H1 (cell line): ENCODE results near the gene SLC39A6. TPM values are rescaled to one million over a fixed set of nuclear protein-coding genes. Genes with fewer than 3 reads are reported as not detected.

ENCODE experiments used
- CTCF ChIA-PET: fragments of 300-600 bp; sonication (Branson Sonifier 250); formaldehyde crosslinking; loops from one replicate; lab custom pipeline; 2021; ENCODE audit not compliant: partially characterized antibody; lab: Charles Lee
- POLR2A ChIA-PET: fragments of 300-600 bp; sonication (Branson Sonifier 250); formaldehyde crosslinking; loops from one replicate; lab custom pipeline; 2021; ENCODE audit warnings: inconsistent platforms; ENCODE audit not compliant: partially characterized antibody; lab: Charles Lee
- DNase-seq, 2 experiments: peaks; one replicate each; pipeline versions ENCODE4 v3.0.0 to v3.0.0-alpha.2; 2010 to 2022; ENCODE audit warnings: low spot score in 2 of 2, low read depth in 1 of 2, mixed read lengths in 1 of 2
- FAIRE-seq: peaks from 2 replicates; lab custom pipeline; 2011; peaks lifted over from hg19 to GRCh38; lab: Jason Lieb, UNC
- H2AFZ ChIP-seq: 2 replicates; pipeline ENCODE4 v1.8.1; 2012; ENCODE audit warnings: low read length, inconsistent platforms
- H2AK5ac ChIP-seq: 2 replicates; pipeline ENCODE4 v1.6.1; 2013; ENCODE audit warnings: low read depth, low read length
- H2BK120ac ChIP-seq: replicated peaks from 2 replicates; pipeline ENCODE3; 2013; ENCODE audit warnings: low read depth, low read length, inconsistent platforms
- H2BK12ac ChIP-seq: 2 replicates; pipeline ENCODE4 v1.6.1; 2013; ENCODE audit warnings: low read depth, low read length
- H2BK15ac ChIP-seq: 2 replicates; pipeline ENCODE4 v1.6.1; 2013; ENCODE audit warnings: low read length
- H2BK20ac ChIP-seq: 2 replicates; pipeline ENCODE4 v1.6.1; 2013; ENCODE audit warnings: low read length
- H2BK5ac ChIP-seq: 2 replicates; pipeline ENCODE4 v1.6.1; 2013; ENCODE audit warnings: low read depth, low read length
- H3K14ac ChIP-seq: 2 replicates; pipeline ENCODE4 v1.6.1; 2013; ENCODE audit warnings: inconsistent platforms; ENCODE audit not compliant: insufficient read length
- H3K18ac ChIP-seq: 2 replicates; pipeline ENCODE4 v1.6.1; 2013; ENCODE audit warnings: low read length; ENCODE audit errors: extremely low read depth
- H3K23ac ChIP-seq: 2 replicates; pipeline ENCODE4 v1.6.1; 2013; ENCODE audit warnings: inconsistent platforms; ENCODE audit not compliant: insufficient read length
- H3K23me2 ChIP-seq: 2 replicates; pipeline ENCODE4 v1.6.1; 2013; ENCODE audit warnings: low read depth, low read length
- H3K27ac ChIP-seq: 2 replicates; pipeline ENCODE4 v1.6.1; 2011; ENCODE audit warnings: low read depth, low read length, inconsistent platforms
- H3K27me3 ChIP-seq, 4 experiments: replicated peaks in 1 of 4; 1 replicate in 1 of 4; 2 replicates in 3 of 4; pipeline versions ENCODE4 v1.6.1 to v1.8.1; 2011 to 2013; ENCODE audit warnings: low read length in 3 of 4, mild to moderate bottlenecking in 3 of 4, inconsistent platforms in 2 of 4, mixed read lengths in 2 of 4, moderate library complexity in 1 of 4; ENCODE audit not compliant: control insufficient read depth in 3 of 4, insufficient read depth in 3 of 4; ENCODE audit errors: extremely low read depth in 1 of 4
- H3K36me3 ChIP-seq, 4 experiments: 2 replicates each; pipeline versions ENCODE4 v1.6.1 to v1.8.1; 2011 to 2013; ENCODE audit warnings: mild to moderate bottlenecking in 4 of 4, low read length in 3 of 4, moderate library complexity in 2 of 4, control low read depth in 1 of 4, inconsistent platforms in 1 of 4; ENCODE audit not compliant: insufficient read depth in 4 of 4, control insufficient read depth in 2 of 4
- H3K4ac ChIP-seq: replicated peaks from 2 replicates; pipeline ENCODE3; 2013; ENCODE audit warnings: low read length, low read depth, mixed read lengths, inconsistent platforms; ENCODE audit not compliant: insufficient read length
- H3K4me1 ChIP-seq, 4 experiments: replicated peaks in 1 of 4; 1 replicate in 1 of 4; 2 replicates in 3 of 4; pipeline versions ENCODE4 v1.6.1 to v1.8.1; 2011 to 2013; ENCODE audit warnings: low read length in 3 of 4, inconsistent platforms in 2 of 4, mixed read lengths in 1 of 4; ENCODE audit not compliant: insufficient read depth in 4 of 4, control insufficient read depth in 3 of 4
- H3K4me2 ChIP-seq, 2 experiments: 2 replicates each; pipeline versions ENCODE4 v1.6.1 to v1.8.1; 2011 to 2013; ENCODE audit warnings: low read depth in 2 of 2, low read length in 2 of 2, control low read depth in 1 of 2, inconsistent platforms in 1 of 2, mild to moderate bottlenecking in 1 of 2; ENCODE audit not compliant: insufficient read depth in 1 of 2
- H3K4me3 ChIP-seq, 4 experiments: fragments of 200-600, 300-600 bp in 1 of 4; sonication (generic), shearing (Covaris generic), sonication (Bioruptor Twin) in 1 of 4; 2 replicates each; pipeline versions ENCODE4 v1.5.1 to v1.8.1; 2011 to 2016; ENCODE audit warnings: low read length in 4 of 4, low read depth in 3 of 4, control low read depth in 2 of 4, inconsistent platforms in 2 of 4, mild to moderate bottlenecking in 2 of 4, mixed read lengths in 1 of 4, moderate library complexity in 1 of 4; ENCODE audit not compliant: insufficient read depth in 2 of 4; ENCODE audit errors: extremely low read depth in 1 of 4
- H3K56ac ChIP-seq: replicated peaks from 2 replicates; pipeline ENCODE3; 2013; ENCODE audit warnings: low read depth, mild to moderate bottlenecking, mixed read lengths, low read length, inconsistent platforms; ENCODE audit not compliant: insufficient read length
- H3K79me1 ChIP-seq: 2 replicates; pipeline ENCODE4 v1.6.1; 2013; ENCODE audit warnings: low read depth, low read length, control low read depth
- H3K79me2 ChIP-seq, 2 experiments: 2 replicates each; pipeline versions ENCODE4 v1.6.1 to v1.8.1; 2012 to 2013; ENCODE audit warnings: low read length in 2 of 2, mild to moderate bottlenecking in 2 of 2, inconsistent platforms in 1 of 2; ENCODE audit not compliant: insufficient read depth in 2 of 2, control insufficient read depth in 1 of 2
- H3K9ac ChIP-seq, 4 experiments: replicated peaks in 1 of 4; 1 replicate in 1 of 4; 2 replicates in 3 of 4; pipeline versions ENCODE4 v1.6.1 to v1.8.1; 2011 to 2013; ENCODE audit warnings: low read depth in 3 of 4, low read length in 3 of 4, control low read depth in 2 of 4, mild to moderate bottlenecking in 2 of 4, moderate library complexity in 2 of 4, inconsistent platforms in 1 of 4; ENCODE audit errors: extremely low read depth in 1 of 4
- H3K9me3 ChIP-seq, 2 experiments: 2 replicates each; pipeline versions ENCODE4 v1.6.1 to v1.8.1; 2012 to 2013; ENCODE audit warnings: mild to moderate bottlenecking in 2 of 2, moderate library complexity in 2 of 2, control low read depth in 1 of 2, inconsistent platforms in 1 of 2, low read depth in 1 of 2, low read length in 1 of 2, mixed read lengths in 1 of 2; ENCODE audit not compliant: insufficient read depth in 2 of 2
- H4K20me1 ChIP-seq, 2 experiments: replicated peaks in 1 of 2; 2 replicates each; pipeline versions ENCODE3 to v1.8.1; 2011 to 2013; ENCODE audit warnings: inconsistent platforms in 2 of 2, low read length in 2 of 2, mild to moderate bottlenecking in 1 of 2; ENCODE audit not compliant: insufficient read depth in 2 of 2, control insufficient read depth in 1 of 2
- H4K5ac ChIP-seq: 2 replicates; pipeline ENCODE4 v1.6.1; 2013; ENCODE audit warnings: low read length, low read depth, mixed read lengths, inconsistent platforms; ENCODE audit not compliant: insufficient read length
- H4K8ac ChIP-seq: 2 replicates; pipeline ENCODE4 v1.8.0; 2013; ENCODE audit warnings: mild to moderate bottlenecking, moderate library complexity, low read length, inconsistent platforms; ENCODE audit not compliant: insufficient read depth; ENCODE audit errors: extremely low read depth
- H4K91ac ChIP-seq: replicated peaks from 2 replicates; pipeline ENCODE3; 2013; ENCODE audit warnings: low read length, mixed read lengths, inconsistent platforms; ENCODE audit not compliant: insufficient read length
- HDAC6 ChIP-seq: IDR thresholded peaks from one replicate; pipeline ENCODE4 v1.7.1; 2012; ENCODE audit warnings: low read depth, mild to moderate bottlenecking, inconsistent platforms, low read length, moderate library complexity
- KDM1A ChIP-seq: fragments of 200-600, 300-600 bp; sonication (generic); IDR thresholded peaks from 2 replicates; pipeline ENCODE4 v1.7.1; 2016; ENCODE audit warnings: mild to moderate bottlenecking, low read length, borderline replicate concordance
- POLR2AphosphoS5 ChIP-seq: IDR thresholded peaks from 2 replicates; pipeline ENCODE4 v1.6.1; 2011; ENCODE audit warnings: low read depth, low read length
- RNF2 ChIP-seq: fragments of 200-900, 300-1000 bp; sonication (generic); IDR thresholded peaks from 2 replicates; pipeline ENCODE4 v1.7.1; 2016; ENCODE audit warnings: borderline replicate concordance, low read depth, mild to moderate bottlenecking, antibody characterized with exemption, low read length; ENCODE audit not compliant: poor library complexity, severe bottlenecking; ENCODE audit errors: missing control alignments
- SIN3A ChIP-seq, 2 experiments: IDR thresholded peaks in 1 of 2; conservative IDR thresholded peaks in 1 of 2; 2 replicates each; pipeline ENCODE4 v1.6.1; 2011 to 2012; ENCODE audit warnings: low read length in 2 of 2, improper control_type of control experiment in 1 of 2, low read depth in 1 of 2, mild to moderate bottlenecking in 1 of 2
- SP1 ChIP-seq: IDR thresholded peaks from 2 replicates; pipeline ENCODE4 v1.6.1; 2011; ENCODE audit warnings: low read depth, low read length
- SRF ChIP-seq: IDR thresholded peaks from 2 replicates; pipeline ENCODE4 v1.6.1; 2011; ENCODE audit warnings: mild to moderate bottlenecking, low read depth, low read length, moderate library complexity
- TAF1 ChIP-seq: IDR thresholded peaks from 2 replicates; pipeline ENCODE4 v1.6.1; 2011; ENCODE audit warnings: mild to moderate bottlenecking, low read depth, low read length
- TBP ChIP-seq: IDR thresholded peaks from 2 replicates; pipeline ENCODE4 v1.6.1; 2011; ENCODE audit warnings: low read depth, low read length, improper control_type of control experiment
- TCF12 ChIP-seq: IDR thresholded peaks from 2 replicates; pipeline ENCODE4 v1.6.1; 2011; ENCODE audit warnings: low read depth, mild to moderate bottlenecking, low read length
- WGBS, 2 experiments: shearing (Covaris generic) in 1 of 2; methylation state at CpG; one replicate each; pipeline versions ENCODE4 v1.1.6 to v1.1.7; 2013 to 2015; ENCODE audit warnings: low lambda C conversion rate in 2 of 2, mixed read lengths in 2 of 2, inconsistent platforms in 1 of 2, low coverage in 1 of 2, missing lambda C conversion rate in 1 of 2; ENCODE audit not compliant: insufficient replicate concordance in 2 of 2, insufficient coverage in 1 of 2, insufficient read length in 1 of 2; ENCODE audit errors: extremely low coverage in 1 of 2, missing lambda C conversion rate in 1 of 2; 5-methylcytosine and 5-hydroxymethylcytosine counted together
- polyA plus RNA-seq, 7 experiments: library from polyadenylated mRNA; depleted of rRNA in 3 of 7; stranded (reverse) in 5 of 7; unstranded in 2 of 7; fragments of >200 nt in 5 of 7; fragments of 200-250 nt in 2 of 7; gene quantifications; 1 replicate in 5 of 7; 2 replicates in 1 of 7; 4 replicates in 1 of 7; pipeline versions ENCODE4 v1.2.1 to v1.2.3, GENCODE V29; 2011 to 2013; ENCODE audit warnings: missing spikeins in 2 of 7, mixed read lengths in 2 of 7
- total RNA-seq: library from RNA; stranded (reverse); fragmentation: NEBNext Ultra II Directional; extraction: Animal tissue kit (Norgen Biotek cat#: 25700); gene quantifications from 2 replicates; pipeline ENCODE4 v1.2.1, GENCODE V29; 2021

Gene SLC39A6
- total and polyA plus RNA-seq, 2 of the 8 experiments (the other 6 are each of a cell fraction or from before 2014, with no cell fraction given) = 36.8 to 55.4 TPM

DNA sequence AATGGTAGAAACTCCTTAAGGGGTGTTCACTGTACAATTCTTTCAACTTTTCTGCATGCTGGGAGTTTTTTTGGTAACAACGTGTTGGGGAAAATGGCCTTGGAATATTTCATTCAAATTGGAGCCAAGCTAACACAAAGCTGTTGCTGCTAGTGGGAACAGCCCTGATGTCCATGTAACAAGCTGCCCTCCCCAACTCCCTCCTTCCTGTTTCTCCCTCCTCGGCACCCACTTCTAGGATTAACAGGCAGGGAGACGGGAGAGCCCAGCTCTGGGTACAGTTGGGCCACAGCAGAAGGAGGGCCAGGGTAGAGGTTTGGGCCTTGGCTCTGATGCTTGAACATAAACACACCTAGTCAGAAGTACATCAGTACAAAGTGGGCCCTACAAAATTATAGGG is 48.8 kb upstream of the SLC39A6 start:
- Histone ChIP-seq H3K79me2 (no peaks in the 10 kb centered on the region), H2BK5ac (no peak overlapping the region), H2AK5ac (no peak overlapping the region), H3K18ac (no peak overlapping the region), H3K9me3 (no peaks in the 10 kb centered on the region), H3K14ac (no peak overlapping the region), H3K4me1 (no peaks in the 10 kb centered on the region; a peak in 1 of 7 replicates), H3K79me1 (no peaks in the 10 kb centered on the region), H2BK20ac (no peak overlapping the region), H3K4me2 (no peak overlapping the region), H3K27me3 (no peaks in the 10 kb centered on the region), H3K4me3 (no peak overlapping the region), H2BK120ac (no peak overlapping the region), H3K27ac (no peak overlapping the region), H3K9ac (no peak overlapping the region), H2BK12ac (no peak overlapping the region), H4K20me1 (peaks cover 0 to 2% of the 10 kb centered on the region in 2 experiments), H2AFZ (no peak overlapping the region), H4K91ac (no peak overlapping the region), H3K23me2 (no peaks in the 10 kb centered on the region), H3K56ac (no peak overlapping the region), H3K23ac (no peak overlapping the region), H4K5ac (no peak overlapping the region), H3K36me3 (peaks cover 4 to 38% (median 24%) of the 10 kb centered on the region in 4 experiments; a peak in 7 of 8 replicates), H3K4ac (no peak overlapping the region), H4K8ac (no peak overlapping the region), H2BK15ac (no peak overlapping the region)
- FAIRE-seq (no peak), DNase-seq (no peak)
- TF ChIP-seq HDAC6 (no peak), TBP (no peak), KDM1A (no peak), SRF (no peak), TCF12 (no peak), SIN3A (conservative IDR thresholded peaks at IDR 0.05 in 1 of 2, IDR thresholded peaks at IDR 0.05 in 1 of 2; ENCODE audit: low read depth in 1 of 2, low read length in 2 of 2) (no peak), RNF2 (no peak), POLR2AphosphoS5 (no peak; the same call in 1 of the 2 replicates), SP1 (no peak), TAF1 (no peak)
- ChIA-PET POLR2A (interaction anchor here (0.6 to 3.8 kb wide), 3 partner anchors 12 to 267 kb away, joined by 3 to 24 read pairs (median 3); no protein-coding TSS in a partner anchor), CTCF (no interaction called here)
- WGBS, 2 experiments = 89% methylated on average over 3 of the region's 3 CpGs; no CpG with 5 or more reads in 1 of the 2 experiments
